Measurements from ENCODE around the gene CCDC91.
A peak's percentile ranks its signal among the peaks of the same experiment; 100 is the strongest.
"Not testable (repeated sequence)": the region's sequence is repeated elsewhere in the genome, so short reads cannot be mapped to it uniquely, and the experiment has no call there.

Gene CCDC91

DNA sequence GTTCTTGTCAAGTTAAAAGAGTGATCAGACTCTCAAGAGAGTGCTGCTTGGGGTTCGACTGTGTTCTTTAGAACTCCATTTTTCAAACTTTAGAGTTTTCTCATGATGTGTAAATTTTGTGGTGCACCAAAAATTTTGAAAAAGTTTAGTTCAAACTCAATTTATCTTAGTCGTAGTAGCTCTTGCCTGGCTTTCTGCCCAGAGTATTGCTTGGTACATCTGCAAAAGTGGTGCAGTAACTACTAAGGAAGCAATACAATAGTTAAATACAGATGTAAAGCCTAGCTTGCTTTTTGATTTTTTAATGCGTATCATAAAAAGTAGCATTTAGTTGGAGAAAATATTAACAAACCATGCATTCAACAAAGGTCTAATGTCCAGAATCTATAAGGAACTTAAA lies 9.5 kb upstream of the CCDC91 start:
- DNase-seq (ENCODE audit: low spot score), result no peak

DNA sequence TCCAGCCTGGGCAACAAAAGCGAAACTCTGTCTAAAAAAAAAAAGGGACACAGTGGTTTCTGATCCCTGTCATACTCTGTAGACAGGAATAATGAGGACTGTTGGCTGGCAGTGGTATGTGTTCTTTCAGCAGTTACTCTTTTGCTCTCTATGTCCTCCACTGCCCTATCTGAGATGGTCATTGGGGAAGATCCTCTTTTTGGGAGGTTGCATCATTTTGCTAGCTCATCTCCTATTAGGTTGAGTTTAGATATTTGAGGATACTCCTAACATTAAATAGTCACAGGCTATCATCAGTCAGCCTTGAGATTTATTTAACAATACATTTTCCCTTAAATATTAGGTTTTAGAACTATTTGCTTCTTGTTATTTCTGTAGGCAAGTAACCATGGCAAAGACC lies 5.9 kb upstream of the CCDC91 start:
- DNase-seq (ENCODE audit: low spot score), result no peak

DNA sequence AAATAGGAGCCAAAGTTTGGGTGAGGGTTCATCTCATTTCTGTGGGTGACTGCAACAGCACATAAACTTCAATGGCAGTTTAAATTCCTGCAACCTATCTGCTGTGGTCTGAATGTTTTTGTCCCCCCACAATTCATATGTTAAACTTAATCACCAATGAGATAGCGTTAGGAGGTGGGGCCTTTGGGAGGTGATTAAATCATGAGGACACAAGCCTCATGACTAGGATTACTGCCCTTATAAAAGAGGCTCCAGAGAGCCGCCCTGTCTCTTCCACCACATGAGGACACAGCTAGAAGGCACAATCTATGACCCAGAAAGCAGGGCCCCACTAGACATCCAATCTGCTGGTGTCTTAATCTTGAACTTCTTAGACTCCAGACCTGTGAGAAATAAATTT lies 3.8 kb upstream of the CCDC91 start:
- no peak for DNase-seq (ENCODE audit: low spot score)

DNA sequence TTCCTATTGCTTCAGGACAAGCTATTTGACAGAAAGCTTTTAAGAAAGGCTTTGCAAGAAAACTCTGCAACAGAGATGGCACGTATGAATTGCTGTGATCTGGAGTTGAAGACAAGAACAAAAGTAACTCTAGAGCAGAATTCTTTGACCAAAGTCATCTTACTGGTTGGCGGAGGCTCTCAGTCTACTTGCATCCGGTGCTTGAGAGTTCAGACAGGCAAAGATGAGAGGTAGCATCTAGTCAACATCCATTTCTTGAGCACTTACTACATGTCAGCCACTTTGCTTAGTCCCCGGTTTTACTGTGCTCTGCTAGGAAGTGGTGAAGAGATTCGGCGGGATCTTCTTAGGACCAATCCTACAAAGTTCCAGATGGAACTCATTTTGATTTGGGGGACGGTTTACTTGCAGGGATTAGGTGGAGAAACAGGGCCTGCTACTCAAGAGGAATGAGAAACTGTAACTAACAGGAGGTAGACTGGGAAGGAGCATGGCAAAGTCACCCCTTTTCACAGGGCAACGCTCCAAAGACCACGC lies 404 bp upstream of the CCDC91 start:
- no peak for DNase-seq (ENCODE audit: low spot score)

DNA sequence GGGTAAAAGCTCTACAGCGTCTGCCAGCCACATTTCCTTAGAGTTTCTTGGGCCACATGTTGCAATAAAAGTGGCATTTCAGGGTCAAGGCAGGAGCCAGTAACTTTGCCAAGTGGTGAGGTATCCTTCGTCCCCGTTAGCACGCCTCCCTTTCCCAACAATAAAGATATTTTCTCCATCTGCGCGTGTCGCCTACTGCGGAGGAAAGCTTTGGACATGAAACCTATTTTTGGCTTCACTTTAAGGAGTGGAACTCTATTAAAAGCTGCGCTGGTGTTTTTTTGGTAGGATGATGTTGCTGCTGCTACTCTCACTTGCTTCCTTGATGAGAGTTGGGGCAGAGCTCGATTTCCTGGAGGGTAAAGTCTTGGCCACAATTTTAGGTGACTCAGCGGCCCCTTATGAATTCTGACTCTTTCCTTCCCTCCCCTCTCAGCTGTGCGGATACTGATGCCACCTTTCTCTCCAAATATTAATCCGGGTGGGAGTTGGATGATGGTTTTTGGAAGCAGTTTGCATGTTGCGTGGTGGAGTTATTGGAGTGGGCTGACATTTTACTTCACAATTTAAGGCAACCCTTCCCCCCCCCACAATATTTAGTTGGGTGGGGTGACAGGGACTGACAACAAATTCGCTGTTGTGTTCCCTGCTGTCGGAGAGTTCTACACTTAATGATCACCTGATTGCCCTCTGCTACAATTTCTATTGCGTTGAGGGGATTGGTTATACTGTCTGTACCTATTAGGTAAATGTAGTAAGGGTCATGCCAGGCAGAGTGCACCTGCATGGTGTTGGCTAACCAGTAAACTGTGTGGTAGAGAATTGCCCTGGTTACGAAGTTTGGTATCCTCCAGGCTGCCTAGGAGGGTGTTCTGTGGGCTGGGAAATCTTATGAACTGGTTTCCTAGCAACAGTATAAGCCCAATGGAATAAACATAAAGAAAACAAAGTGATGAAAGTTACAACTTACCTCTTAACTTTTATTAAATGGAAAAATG lies 1.1 kb downstream of the CCDC91 start:
- peak; percentile 74 for DNase-seq (ENCODE audit: low spot score)

DNA sequence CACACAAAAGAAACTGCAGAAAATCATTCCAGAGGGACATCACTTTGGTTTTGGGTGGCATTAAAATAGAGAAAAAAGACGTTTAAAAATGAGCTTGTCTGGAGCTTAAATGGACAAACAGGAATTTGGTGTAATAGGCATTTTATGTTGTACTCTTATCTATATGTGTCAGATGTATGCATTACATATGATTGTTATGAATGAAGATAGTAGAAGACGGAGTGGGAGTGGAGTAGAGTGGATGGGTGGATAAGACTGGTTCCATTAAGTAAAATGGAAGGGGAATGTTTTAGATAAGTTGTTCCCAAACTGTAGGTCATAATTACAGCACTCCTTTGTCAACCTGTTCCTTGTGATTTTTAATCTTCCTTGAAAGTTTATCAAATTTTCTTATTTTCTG lies 1.9 kb downstream of the CCDC91 start:
- no peak for DNase-seq (ENCODE audit: low spot score)

DNA sequence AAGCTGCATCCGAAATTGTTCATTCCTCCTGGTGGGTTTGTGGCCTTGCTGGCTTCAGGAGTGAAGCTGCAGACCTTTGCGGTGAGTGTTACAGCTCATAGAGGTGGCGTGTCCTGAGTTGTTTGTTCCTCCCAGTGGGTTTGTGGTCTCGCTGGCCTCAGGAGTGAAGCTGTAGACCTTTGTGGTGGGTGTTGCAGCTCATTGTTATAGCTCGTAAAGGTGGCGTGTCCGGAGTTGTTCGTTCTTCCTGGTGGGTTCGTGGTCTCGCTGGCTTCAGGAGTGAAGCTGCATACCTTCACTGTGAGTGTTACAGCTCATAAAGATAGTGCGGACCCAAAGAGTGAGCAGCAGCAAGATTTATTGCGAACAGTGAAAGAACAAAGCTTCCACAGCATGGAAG lies 4.4 kb downstream of the CCDC91 start:
- DNase-seq (ENCODE audit: low spot score), result not testable (repeated sequence)

DNA sequence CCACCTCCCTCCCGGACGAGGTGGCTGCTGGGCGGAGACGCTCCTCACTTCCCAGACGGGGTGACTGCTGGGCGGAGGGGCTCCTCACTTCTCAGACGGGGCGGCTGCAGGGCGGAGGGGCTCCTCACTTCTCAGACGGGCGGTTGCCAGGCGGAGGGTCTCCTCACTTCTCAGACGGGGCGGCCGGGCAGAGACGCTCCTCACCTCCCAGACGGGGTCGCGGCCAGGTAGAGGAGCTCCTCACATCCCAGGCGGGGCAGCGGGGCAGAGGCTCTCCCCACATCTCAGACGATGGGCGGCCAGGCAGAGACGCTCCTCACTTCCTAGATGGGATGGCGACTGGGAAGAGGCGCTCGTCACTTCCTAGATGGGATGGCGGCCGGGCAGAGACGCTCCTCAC lies 10.9 kb downstream of the CCDC91 start:
- DNase-seq (ENCODE audit: low spot score), result not testable (repeated sequence)

DNA sequence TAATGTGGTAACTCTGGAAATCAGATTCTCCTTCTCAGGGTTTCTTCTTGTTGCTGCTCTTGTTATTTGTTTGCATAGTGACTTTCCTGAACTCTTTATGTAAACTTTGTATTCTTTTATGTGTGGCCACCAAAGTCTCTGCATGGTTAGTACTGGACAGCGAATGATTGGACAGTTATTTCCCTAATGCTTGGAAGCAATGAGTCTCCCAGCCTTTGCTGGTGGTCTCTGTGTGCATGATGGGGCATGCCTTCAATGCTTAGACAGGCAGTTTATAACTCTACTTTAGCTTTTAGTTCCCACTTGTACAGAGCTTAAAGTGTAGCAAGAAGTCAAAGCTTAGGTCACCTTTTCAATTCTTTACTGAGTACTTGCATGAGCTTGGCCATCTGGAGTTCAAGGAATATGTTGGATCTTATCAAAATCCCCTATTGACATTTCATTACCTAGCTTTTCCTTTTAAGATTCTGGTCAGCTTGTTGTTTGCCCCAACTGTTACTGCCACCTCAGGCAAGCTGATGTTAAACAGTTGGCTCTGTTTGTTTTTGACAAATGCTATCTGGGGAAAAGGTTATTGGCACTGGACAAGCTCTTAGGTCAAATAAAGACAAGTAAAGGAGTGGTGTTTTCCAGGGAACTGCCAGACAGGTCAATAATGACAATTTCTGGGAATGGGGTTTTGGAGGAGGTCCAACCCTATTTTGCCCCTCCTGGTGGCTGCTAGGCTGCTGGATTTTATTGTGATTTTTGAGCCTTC lies 12.3 kb downstream of the CCDC91 start:
- DNase-seq (ENCODE audit: low spot score), result no peak

DNA sequence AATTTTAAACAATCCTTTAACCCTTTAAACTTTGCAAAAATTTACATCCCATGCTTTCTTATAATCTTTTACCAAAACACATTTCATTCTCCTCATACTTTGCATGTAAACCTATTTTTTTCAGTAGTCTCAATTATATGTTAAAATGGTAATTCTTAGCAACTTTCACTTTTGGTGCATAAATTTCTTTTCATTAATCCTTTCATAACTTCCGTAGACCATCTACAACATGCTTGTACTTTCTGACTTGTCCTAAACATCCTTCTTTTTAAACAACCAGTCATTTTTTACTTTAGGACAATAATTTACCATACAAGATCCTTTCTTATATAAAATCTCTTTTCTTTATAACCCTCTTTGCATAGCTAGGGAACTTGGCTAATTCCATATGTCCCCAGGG lies 19.5 kb downstream of the CCDC91 start:
- no peak for DNase-seq (ENCODE audit: low spot score)

DNA sequence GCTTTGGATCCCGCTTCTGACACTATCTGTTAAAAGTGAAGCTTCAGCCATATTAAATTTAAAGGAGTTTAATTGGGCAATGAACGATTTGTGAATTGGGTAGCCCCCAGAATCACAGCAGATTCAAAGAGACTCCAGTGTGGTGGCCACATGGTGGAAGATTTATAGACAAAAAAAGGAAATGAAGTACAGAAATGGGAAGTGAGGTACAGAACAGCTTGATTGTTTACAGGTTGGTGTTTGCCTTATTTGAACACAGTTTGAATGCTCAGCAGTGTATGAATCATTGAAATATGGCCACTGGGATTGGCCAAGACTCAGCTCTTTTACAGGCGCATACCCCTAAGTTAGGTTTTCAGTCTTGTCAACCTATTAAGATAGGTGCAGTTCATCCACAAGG lies 21.9 kb downstream of the CCDC91 start:
- no peak for DNase-seq (ENCODE audit: low spot score)

DNA sequence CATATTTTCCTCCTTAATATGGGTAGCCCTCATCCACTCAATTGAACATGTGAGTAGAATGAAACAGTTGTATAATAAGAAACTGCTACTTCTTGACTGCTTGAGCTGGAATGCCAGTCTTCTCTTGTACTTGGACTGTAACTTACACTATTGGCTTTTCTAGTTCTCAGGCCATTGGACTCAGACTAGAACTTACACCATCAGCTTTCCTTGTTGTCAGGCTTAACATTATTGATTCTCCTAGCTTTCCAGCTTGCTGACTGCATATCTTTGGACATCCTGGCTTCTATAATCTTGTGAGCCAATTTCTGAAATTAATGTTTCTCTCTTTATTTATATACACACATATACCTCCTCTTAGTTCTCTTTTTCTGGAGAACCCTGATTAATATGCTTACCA lies 24.8 kb downstream of the CCDC91 start:
- no peak for DNase-seq (ENCODE audit: low spot score)

DNA sequence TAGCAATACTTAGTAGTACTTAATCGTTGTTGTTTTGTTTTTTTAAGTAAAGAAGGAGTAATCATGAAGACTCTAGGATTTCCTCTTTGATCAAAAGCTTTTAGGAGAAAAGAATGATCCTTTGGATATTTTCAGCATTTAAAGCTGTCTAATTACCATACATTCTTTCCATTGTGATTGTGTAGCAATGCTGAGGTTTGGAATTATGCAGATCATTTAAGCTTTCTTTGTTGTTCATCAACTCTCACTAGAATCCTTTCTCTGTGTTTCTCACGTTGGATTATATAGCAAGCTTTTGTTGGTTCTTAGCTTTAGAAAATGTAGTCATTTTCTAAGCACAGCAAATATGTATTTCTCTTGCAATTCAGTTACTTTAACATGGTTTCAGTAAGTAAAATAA lies 25.8 kb downstream of the CCDC91 start:
- DNase-seq (ENCODE audit: low spot score), result no peak

DNA sequence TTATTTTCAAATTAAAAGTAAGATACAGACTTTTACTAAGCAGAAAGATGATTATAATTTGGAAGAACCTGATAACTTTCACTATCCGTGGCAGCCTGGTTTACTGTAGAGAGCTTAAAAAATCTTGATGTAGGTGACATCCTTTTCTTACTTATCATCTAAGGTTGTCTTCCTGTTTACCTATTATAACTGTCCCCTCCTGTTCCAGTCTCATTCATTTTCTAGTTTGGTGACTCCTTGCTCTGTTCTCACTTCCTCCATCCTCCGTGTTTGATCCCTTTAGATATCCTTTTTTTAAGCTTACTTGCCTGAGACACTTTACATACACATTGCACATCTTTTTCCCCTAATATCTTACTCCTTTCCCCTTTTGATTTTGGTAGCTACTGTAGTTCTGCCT lies 27.5 kb downstream of the CCDC91 start:
- DNase-seq (ENCODE audit: low spot score), result no peak

DNA sequence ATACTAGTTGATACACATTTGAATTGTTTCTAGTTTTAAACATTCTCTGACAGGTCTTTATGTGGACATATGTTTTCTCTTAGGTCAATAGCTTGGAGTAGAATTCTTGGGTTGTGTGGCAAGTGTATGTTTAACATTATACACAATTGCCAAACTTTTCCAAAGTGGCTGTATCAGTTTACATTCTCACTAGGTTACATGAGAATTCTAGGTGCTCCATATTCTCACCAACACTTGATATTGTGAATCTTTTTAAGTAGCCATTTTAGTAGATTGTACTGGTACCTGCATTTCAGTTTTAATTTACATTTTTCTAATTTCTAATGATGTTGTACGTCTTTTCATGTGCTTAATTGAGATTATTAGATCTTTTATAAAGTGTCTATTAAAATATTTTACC lies 28.6 kb downstream of the CCDC91 start:
- no peak for DNase-seq (ENCODE audit: low spot score)

DNA sequence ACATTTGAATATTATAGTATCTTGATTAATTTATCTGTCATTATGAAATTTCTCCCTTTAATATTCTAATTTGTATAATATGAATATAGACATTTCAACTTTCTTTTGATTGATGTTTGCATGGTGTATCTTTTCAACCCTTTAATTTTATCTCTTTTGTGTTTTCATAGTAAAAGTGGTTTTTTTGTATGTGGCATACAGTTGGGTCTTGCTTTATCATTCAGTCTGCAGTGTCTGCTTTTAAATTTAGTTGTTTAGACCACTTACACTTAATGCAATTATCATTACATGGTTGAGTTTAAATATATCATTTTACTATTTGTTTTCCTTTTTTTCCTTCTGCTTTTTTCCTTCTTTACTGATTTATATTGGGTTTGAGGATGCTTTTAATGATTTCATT lies 29.6 kb downstream of the CCDC91 start:
- DNase-seq (ENCODE audit: low spot score), result no peak

DNA sequence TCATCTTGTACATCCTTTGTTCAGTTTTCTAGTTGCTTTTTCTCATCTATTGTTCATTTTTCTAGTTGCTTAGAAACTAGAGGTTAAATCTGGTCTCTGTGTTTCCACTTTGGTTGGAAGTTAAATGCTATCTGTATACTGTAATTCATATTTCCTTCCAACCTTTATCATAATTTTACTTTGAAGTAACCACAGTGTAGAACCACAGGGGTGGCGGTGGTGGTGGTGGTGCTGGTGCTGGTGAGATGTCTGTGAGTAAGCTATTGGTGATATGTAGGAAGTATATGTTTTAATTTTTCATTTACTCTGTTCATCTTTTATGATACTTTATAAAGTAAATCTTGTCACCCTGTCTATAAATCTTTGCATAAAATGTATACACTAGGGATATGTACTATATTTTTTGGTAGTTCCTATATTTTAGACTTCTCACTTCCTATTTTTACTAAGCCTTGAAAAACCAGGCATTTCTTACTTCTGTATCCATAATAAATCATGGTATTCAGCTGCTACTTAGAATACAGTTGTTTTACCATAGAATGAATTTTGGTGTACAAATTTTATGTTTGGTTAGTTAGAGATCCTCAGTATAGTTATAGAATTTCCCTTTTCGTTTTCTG lies 31.9 kb downstream of the CCDC91 start:
- DNase-seq (ENCODE audit: low spot score), result no peak

DNA sequence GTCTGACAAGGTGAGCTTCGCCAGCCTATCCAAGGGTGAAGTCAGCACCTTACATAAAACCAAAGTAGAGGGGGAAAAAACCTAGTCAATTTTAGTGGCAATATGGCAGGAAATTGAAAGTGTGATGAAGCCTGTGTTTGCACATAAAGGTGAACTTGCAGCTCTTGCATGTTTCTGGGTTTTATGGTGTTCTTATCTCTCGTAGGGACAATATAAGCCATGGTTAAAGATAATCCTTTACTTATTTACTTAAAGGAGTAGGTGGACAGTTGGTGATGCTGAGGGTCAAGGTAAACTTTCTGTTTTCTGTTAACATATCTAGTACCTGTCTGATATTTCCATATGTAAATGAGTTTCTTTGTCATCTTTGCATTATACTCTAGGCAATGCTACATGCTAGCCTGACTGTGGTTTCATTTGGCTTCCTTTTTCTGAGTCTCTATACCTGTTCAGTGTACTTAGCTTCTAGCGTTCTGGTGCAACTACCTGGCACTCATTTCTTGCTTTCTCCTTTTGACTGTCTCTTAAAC lies 32.8 kb downstream of the CCDC91 start:
- DNase-seq (ENCODE audit: low spot score), result no peak

DNA sequence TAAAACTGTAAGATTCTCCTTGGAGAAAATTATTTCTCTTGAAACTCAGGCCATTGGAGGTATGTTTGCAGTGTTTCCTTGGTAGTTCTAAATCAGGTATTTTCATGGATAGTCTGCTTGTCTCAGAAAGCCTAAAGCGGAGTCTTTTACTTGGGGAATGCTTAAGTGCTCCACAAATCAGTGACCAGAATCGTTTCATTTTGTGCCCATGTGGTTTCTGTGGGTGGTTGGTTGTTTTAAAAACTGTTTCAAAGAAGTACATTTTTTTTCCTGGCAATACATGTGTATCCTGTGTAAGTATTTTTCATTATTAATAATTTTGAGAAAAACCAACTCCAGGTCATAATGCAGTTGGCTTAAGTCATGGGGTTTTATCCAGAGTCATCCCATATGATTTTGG lies 33.6 kb downstream of the CCDC91 start:
- DNase-seq (ENCODE audit: low spot score), result no peak

DNA sequence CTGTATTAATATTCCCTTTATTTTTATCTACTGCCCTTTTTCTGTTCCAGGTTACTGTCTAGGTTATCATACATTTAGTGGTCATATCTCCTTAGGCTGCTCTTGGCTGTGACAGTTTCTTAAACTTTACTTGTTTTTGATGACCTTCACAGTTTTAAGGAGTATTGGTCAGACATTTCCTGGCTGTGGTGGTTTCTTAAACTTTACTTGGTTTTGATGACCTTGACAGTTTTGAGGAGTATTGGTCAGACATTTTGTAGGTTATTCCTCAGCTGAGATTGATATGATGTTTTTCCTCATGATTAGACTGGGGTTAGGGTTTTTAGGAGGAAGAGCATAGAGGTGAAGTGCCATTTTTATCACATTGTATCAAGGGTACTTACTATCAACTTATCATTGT lies 36.4 kb downstream of the CCDC91 start:
- no peak for DNase-seq (ENCODE audit: low spot score)

DNA sequence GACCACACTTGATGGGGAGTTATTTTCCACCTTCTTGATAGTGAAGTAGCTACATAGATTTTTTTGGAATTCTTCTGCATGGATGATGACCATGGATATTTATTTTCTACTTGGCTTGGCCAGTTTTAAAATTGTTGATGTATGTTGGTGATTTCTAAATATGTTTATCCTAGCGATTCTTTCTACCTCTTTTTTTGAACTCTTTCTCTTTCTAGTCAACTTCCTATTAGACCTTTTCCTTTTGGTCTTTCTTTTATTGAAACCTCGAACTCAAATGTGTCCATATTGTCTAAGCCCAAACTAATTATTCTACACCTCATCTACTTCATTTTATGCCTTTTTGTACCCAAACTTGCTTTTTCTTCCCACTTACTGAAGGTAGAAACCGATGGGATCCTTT lies 37.0 kb downstream of the CCDC91 start:
- DNase-seq (ENCODE audit: low spot score), result no peak

DNA sequence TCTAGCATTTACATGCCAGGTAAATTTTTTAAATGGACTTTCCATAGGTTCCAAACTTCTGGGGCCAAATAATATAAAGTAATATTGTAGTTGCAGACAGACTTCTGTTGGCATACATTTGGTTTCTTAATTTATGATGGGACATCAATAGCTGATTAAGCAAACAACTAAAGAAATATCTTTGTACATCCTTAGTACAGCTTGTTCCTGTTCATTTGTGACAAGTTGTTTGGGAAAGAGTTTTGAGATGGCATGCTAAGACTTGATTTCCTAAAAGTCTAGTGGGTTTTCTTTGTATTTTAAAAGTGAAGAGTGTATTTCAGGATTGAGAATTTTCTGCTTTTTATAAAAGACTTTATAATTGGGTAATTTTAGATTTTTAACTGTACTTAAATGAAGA lies 41.0 kb downstream of the CCDC91 start:
- no peak for DNase-seq (ENCODE audit: low spot score)
